IMR-90 (cell line): Measurements from ENCODE around the gene CCT3. TPM values are rescaled to one million over a fixed set of nuclear protein-coding genes. Genes with fewer than 3 reads are reported as not detected.

Experiments
- ATAC-seq: fragments of 200-7000 bp; cut with Tn5 transposase; 2 replicates; pipeline ENCODE4 v1.9.1; 2020; ENCODE audit warnings: low read depth, mild to moderate bottlenecking, moderate library complexity
- BruUV-seq: library from RNA; stranded (reverse); fragments of 400-500 nt; replicated peaks from 2 replicates; lab custom pipeline; 2021; lab: Mats Ljungman, UMichigan
- CTCF ChIA-PET: fragments of 300-600 bp; formaldehyde crosslinking; extraction: SDS; loops from one replicate; lab custom pipeline; 2021; ENCODE audit warnings: antibody characterized with exemption; lab: Yijun Ruan, JAX
- POLR2A ChIA-PET: fragments of 300-600 bp; sonication (Branson Sonifier 250); formaldehyde crosslinking; loops from one replicate; lab custom pipeline; 2022; ENCODE audit warnings: antibody characterized with exemption; ENCODE audit not compliant: unreplicated experiment; lab: Charles Lee
- DNase-seq: peaks from one replicate; pipeline ENCODE4 v3.0.0; 2013
- H2AFZ ChIP-seq: replicated peaks from 2 replicates; pipeline ENCODE3; 2013; ENCODE audit warnings: low read length, mild to moderate bottlenecking; ENCODE audit not compliant: poor library complexity
- H2AK5ac ChIP-seq: 2 replicates; pipeline ENCODE4 v1.6.1; 2013; ENCODE audit warnings: low read depth, low read length, inconsistent platforms
- H2AK9ac ChIP-seq: replicated peaks from 2 replicates; pipeline ENCODE3; 2013; ENCODE audit warnings: mild to moderate bottlenecking, low read depth, low read length, moderate library complexity; ENCODE audit not compliant: poor library complexity
- H2BK120ac ChIP-seq: 2 replicates; pipeline ENCODE4 v1.6.1; 2013; ENCODE audit warnings: low read depth, low read length, inconsistent platforms
- H2BK15ac ChIP-seq: 3 replicates; pipeline ENCODE4 v1.6.1; 2013; ENCODE audit warnings: low read depth, low read length, inconsistent platforms
- H2BK20ac ChIP-seq: 2 replicates; pipeline ENCODE4 v1.6.1; 2013; ENCODE audit warnings: low read depth, mild to moderate bottlenecking, inconsistent platforms, low read length, moderate library complexity
- H2BK5ac ChIP-seq: 2 replicates; pipeline ENCODE4 v1.6.1; 2013; ENCODE audit warnings: mild to moderate bottlenecking, low read depth, low read length, inconsistent platforms; ENCODE audit not compliant: poor library complexity, severe bottlenecking
- H3K14ac ChIP-seq: replicated peaks from 2 replicates; pipeline ENCODE4 v1.6.1; 2013; ENCODE audit warnings: low read depth, low read length, inconsistent platforms
- H3K18ac ChIP-seq: 2 replicates; pipeline ENCODE4 v1.6.1; 2013; ENCODE audit warnings: low read depth, low read length, control low read depth
- H3K23ac ChIP-seq: 2 replicates; pipeline ENCODE4 v1.6.1; 2013; ENCODE audit warnings: low read depth, low read length, inconsistent platforms
- H3K27ac ChIP-seq: 2 replicates; pipeline ENCODE4 v1.5.1; 2013; ENCODE audit warnings: mild to moderate bottlenecking, control low read depth, low read length; ENCODE audit not compliant: insufficient read depth
- H3K27me3 ChIP-seq: 2 replicates; pipeline ENCODE4 v1.6.1; 2013; ENCODE audit warnings: low read length; ENCODE audit not compliant: control insufficient read depth, insufficient read depth
- H3K36me3 ChIP-seq: 2 replicates; pipeline ENCODE4 v1.6.1; 2013; ENCODE audit warnings: low read length, mixed read lengths; ENCODE audit not compliant: control insufficient read depth, insufficient read depth
- H3K4ac ChIP-seq: 2 replicates; pipeline ENCODE4 v1.6.1; 2013; ENCODE audit warnings: low read depth, low read length, inconsistent platforms
- H3K4me1 ChIP-seq: 2 replicates; pipeline ENCODE4 v1.6.1; 2013; ENCODE audit warnings: low read length, mixed read lengths; ENCODE audit not compliant: control insufficient read depth, insufficient read depth
- H3K4me2 ChIP-seq: 2 replicates; pipeline ENCODE4 v1.6.1; 2013; ENCODE audit warnings: low read depth, mild to moderate bottlenecking, control low read depth, low read length, moderate library complexity
- H3K4me3 ChIP-seq: 2 replicates; pipeline ENCODE4 v1.5.1; 2013; ENCODE audit warnings: low read depth, mild to moderate bottlenecking, control low read depth, low read length, moderate library complexity; ENCODE audit not compliant: insufficient read depth
- H3K56ac ChIP-seq: 2 replicates; pipeline ENCODE4 v1.6.1; 2013; ENCODE audit warnings: low read length, inconsistent platforms; ENCODE audit not compliant: insufficient read depth; ENCODE audit errors: extremely low read depth
- H3K79me1 ChIP-seq, 2 experiments: 2 replicates each; pipeline ENCODE4 v1.6.1; 2013; ENCODE audit warnings: low read length in 2 of 2, inconsistent platforms in 1 of 2, low read depth in 1 of 2
- H3K9ac ChIP-seq: 2 replicates; pipeline ENCODE4 v1.6.1; 2013; ENCODE audit warnings: low read depth, low read length, control low read depth
- H3K9me1 ChIP-seq: 2 replicates; pipeline ENCODE4 v1.6.1; 2013; ENCODE audit warnings: low read length, inconsistent platforms; ENCODE audit not compliant: insufficient read depth
- H3K9me3 ChIP-seq: 2 replicates; pipeline ENCODE4 v1.6.1; 2013; ENCODE audit warnings: low read length; ENCODE audit not compliant: control insufficient read depth, insufficient read depth
- H4K20me1 ChIP-seq: 2 replicates; pipeline ENCODE4 v1.6.1; 2013; ENCODE audit warnings: low read length, inconsistent platforms; ENCODE audit not compliant: insufficient read depth
- H4K5ac ChIP-seq: 2 replicates; pipeline ENCODE4 v1.6.1; 2013; ENCODE audit warnings: mild to moderate bottlenecking, low read depth, low read length, control low read depth
- H4K8ac ChIP-seq, 2 experiments: 2 replicates each; pipeline ENCODE4 v1.6.1; 2013; ENCODE audit warnings: low read depth in 2 of 2, low read length in 2 of 2, control low read depth in 1 of 2, inconsistent platforms in 1 of 2
- H4K91ac ChIP-seq: 2 replicates; pipeline ENCODE4 v1.6.1; 2013; ENCODE audit warnings: low read depth, low read length, inconsistent platforms; ENCODE audit not compliant: insufficient read depth
- BHLHE40 ChIP-seq: fragments of 150-350 bp; IDR thresholded peaks from 2 replicates; pipeline ENCODE4 v1.6.1; 2016; ENCODE audit warnings: mild to moderate bottlenecking, low read depth, low read length
- CEBPB ChIP-seq: IDR thresholded peaks from 2 replicates; pipeline ENCODE4 v1.6.1; 2012; ENCODE audit warnings: low read depth, low read length, improper control_type of control experiment
- CHD1 ChIP-seq: IDR thresholded peaks from 2 replicates; pipeline ENCODE4 v1.6.1; 2012; ENCODE audit warnings: low read depth, low read length, improper control_type of control experiment
- CTCF ChIP-seq: conservative IDR thresholded peaks from 2 replicates; pipeline ENCODE4 v1.5.1; 2012; ENCODE audit warnings: mild to moderate bottlenecking, low read depth, low read length, improper control_type of control experiment
- ELK1 ChIP-seq: fragments of 150-350 bp; IDR thresholded peaks from 2 replicates; pipeline ENCODE4 v1.6.1; 2016; ENCODE audit warnings: low read depth, mild to moderate bottlenecking, low read length, moderate library complexity, borderline replicate concordance
- FOS ChIP-seq: fragments of 150-350 bp; IDR thresholded peaks from 2 replicates; pipeline ENCODE4 v1.6.1; 2016; ENCODE audit warnings: low read depth, low read length
- MAFK ChIP-seq: IDR thresholded peaks from 2 replicates; pipeline ENCODE4 v1.6.1; 2012; ENCODE audit warnings: low read depth, low read length, improper control_type of control experiment
- MAZ ChIP-seq: IDR thresholded peaks from 2 replicates; pipeline ENCODE4 v1.6.1; 2012; ENCODE audit warnings: low read depth, mild to moderate bottlenecking, low read length, improper control_type of control experiment, moderate library complexity, borderline replicate concordance
- MXI1 ChIP-seq: IDR thresholded peaks from 2 replicates; pipeline ENCODE4 v1.6.1; 2012; ENCODE audit warnings: low read depth, mild to moderate bottlenecking, low read length, moderate library complexity, borderline replicate concordance
- NFE2L2 ChIP-seq: fragments of 150-350 bp; IDR thresholded peaks from 2 replicates; pipeline ENCODE4 v1.6.1; 2016; ENCODE audit warnings: low read depth, mild to moderate bottlenecking, low read length
- POLR2A ChIP-seq: IDR thresholded peaks from 2 replicates; pipeline ENCODE4 v1.6.1; 2012; ENCODE audit warnings: mild to moderate bottlenecking, low read depth, low read length
- RAD21 ChIP-seq: IDR thresholded peaks from 2 replicates; pipeline ENCODE4 v1.6.1; 2012; ENCODE audit warnings: low read length, improper control_type of control experiment
- RFX5 ChIP-seq: IDR thresholded peaks from 2 replicates; pipeline ENCODE4 v1.8.0; 2012; ENCODE audit warnings: low read depth, mild to moderate bottlenecking, low read length, moderate library complexity
- SMC3 ChIP-seq: fragments of 150-350 bp; IDR thresholded peaks from 2 replicates; pipeline ENCODE4 v1.6.1; 2016; ENCODE audit warnings: low read depth, mild to moderate bottlenecking, antibody characterized with exemption, low read length, moderate library complexity
- USF2 ChIP-seq: fragments of 150-350 bp; IDR thresholded peaks from 2 replicates; pipeline ENCODE4 v1.6.1; 2017; ENCODE audit warnings: mild to moderate bottlenecking, antibody characterized with exemption, low read length, low read depth
- WGBS, 2 experiments: methylation state at CpG; one replicate each; pipeline versions ENCODE4 v1.1.5 to v1.1.7; 2013; ENCODE audit warnings: missing lambda C conversion rate in 2 of 2; ENCODE audit not compliant: insufficient read length in 1 of 2; ENCODE audit errors: extremely low coverage in 2 of 2; 5-methylcytosine and 5-hydroxymethylcytosine counted together
- dilution Hi-C: fragments of 300-500 bp; cut with HindIII; formaldehyde crosslinking; loops from one replicate; pipeline ENCODE4 v1.14.3; 2018; ENCODE audit warnings: low sequenced_read_pairs; ENCODE audit not compliant: unreplicated experiment
- in situ Hi-C: fragments of 300-500 bp; cut with MboI; formaldehyde crosslinking; loops from 3 replicates; pipeline ENCODE4 v1.14.3; 2019; ENCODE audit warnings: low sequenced_read_pairs, inconsistent platforms, mixed read lengths
- intact Hi-C: fragments of 100-400 bp; cut with micrococcal nuclease; formaldehyde crosslinking; loops from 2 replicates; pipeline ENCODE4 v1.10.0; 2022
- polyA plus RNA-seq, 3 experiments: library from polyadenylated mRNA; depleted of rRNA; stranded (reverse); fragments of >200 nt; gene quantifications; 2 replicates each; pipeline ENCODE4 v1.2.3, GENCODE V29; 2012; ENCODE audit warnings: low replicate concordance in 1 of 3
- total RNA-seq: library from RNA; depleted of rRNA; stranded (reverse); fragments of >200 nt; gene quantifications from 2 replicates; pipeline ENCODE4 v1.2.3, GENCODE V29; 2012

Gene CCT3
- total and polyA plus RNA-seq, 2 of the 4 experiments (the other 2 are of a cell fraction): 313 to 595 TPM

GRCh38 chr1:156376146-156376545 lies 38.1 kb upstream of the CCT3 start:
- in situ Hi-C loops (no loop called here), dilution Hi-C loops (no loop called here), intact Hi-C loops (no loop called here)
- no peak overlapping the region for H3K18ac ChIP-seq
- POLR2A ChIA-PET: no interaction called here
- no peak overlapping the region for H2AK9ac ChIP-seq
- H3K9me3 ChIP-seq: no peaks in the 10 kb centered on the region
- no peak overlapping the region for H3K4me3 ChIP-seq
- H3K4me1 ChIP-seq: peaks cover 2% of the 10 kb centered on the region; the same call in 1 of the 2 replicates
- H3K4me2 ChIP-seq: no peak overlapping the region
- H3K23ac ChIP-seq: no peak overlapping the region
- no TSS peak for BruUV-seq
- no peak overlapping the region for H2BK15ac ChIP-seq
- no peaks in the 10 kb centered on the region for H4K20me1 ChIP-seq
- no peak for TF ChIP-seq NFE2L2
- TF ChIP-seq ELK1: no peak
- peak; percentile 96 for TF ChIP-seq CEBPB
- TF ChIP-seq BHLHE40: no peak
- TF ChIP-seq MXI1: no peak
- TF ChIP-seq CHD1: no peak
- TF ChIP-seq MAFK: no peak
- TF ChIP-seq POLR2A: no peak
- TF ChIP-seq RAD21: no peak
- TF ChIP-seq RFX5: no peak
- TF ChIP-seq SMC3: no peak
- no peak for TF ChIP-seq USF2
- no peak for TF ChIP-seq FOS
- TF ChIP-seq CTCF: peak; percentile 20; the same call in 1 of the 2 replicates
- TF ChIP-seq MAZ: no peak
- H2BK20ac ChIP-seq: no peak overlapping the region
- no peak overlapping the region for H2BK120ac ChIP-seq
- peaks cover 25% of the 10 kb centered on the region for H3K27me3 ChIP-seq
- no peak overlapping the region for H2BK5ac ChIP-seq
- WGBS, 2 experiments: no CpG with 5 or more reads among the region's 2 CpGs
- no peak overlapping the region for H4K8ac ChIP-seq
- H3K4ac ChIP-seq: no peak overlapping the region
- H3K9me1 ChIP-seq: no peaks in the 10 kb centered on the region; the same call in 1 of the 2 replicates
- H3K79me1 ChIP-seq: no peaks in the 10 kb centered on the region
- no peak overlapping the region for H2AK5ac ChIP-seq
- no peak overlapping the region for H3K14ac ChIP-seq
- H3K56ac ChIP-seq: no peak overlapping the region
- CTCF ChIA-PET: interaction anchor here (1.0 kb wide), 1 partner anchor 9 kb away, joined by 7 read pairs; no protein-coding TSS in a partner anchor
- no peak overlapping the region for H2AFZ ChIP-seq
- ATAC-seq: no peak
- DNase-seq: peak; percentile 32
- H3K9ac ChIP-seq: no peak overlapping the region
- H3K27ac ChIP-seq: no peak overlapping the region
- no peak overlapping the region for H4K91ac ChIP-seq
- no peak overlapping the region for H4K5ac ChIP-seq
- no peaks in the 10 kb centered on the region for H3K36me3 ChIP-seq
